Activated CD4-positive, alpha-beta memory T cell treated with anti-CD3 and anti-CD28 coated beads, Interleukin-2, amount 10 ng/mL, durations not matched to agents 7 days and 5 days (primary cell): ENCODE measurements around the gene NACC2. TPM values are rescaled to one million over a fixed set of nuclear protein-coding genes. Genes with fewer than 3 reads are reported as not detected.
"Not testable (repeated sequence)": the region's sequence is repeated elsewhere in the genome, so short reads cannot be mapped to it uniquely, and the experiment has no call there.

Experiments
- CTCF ChIA-PET: fragments of 350-600 bp; sonication (Branson Sonifier 250); formaldehyde crosslinking; loops from one replicate; lab custom pipeline; 2021; ENCODE audit warnings: antibody characterized with exemption, inconsistent platforms; lab: Charles Lee
- POLR2A ChIA-PET: fragments of 350-600 bp; sonication (Branson Sonifier 250); formaldehyde crosslinking; loops from one replicate; lab custom pipeline; 2021; ENCODE audit warnings: antibody characterized with exemption; lab: Charles Lee
- DNase-seq: peaks from one replicate; pipeline ENCODE4 v3.0.0-alpha.2; 2020
- H3K27ac Mint-ChIP-seq: one replicate; pipeline ENCODE4 v1.8.0; 2021; ENCODE audit warnings: mild to moderate bottlenecking, mixed read lengths
- H3K27me3 Mint-ChIP-seq: one replicate; pipeline ENCODE4 v1.8.0; 2021; ENCODE audit warnings: mixed read lengths
- H3K36me3 Mint-ChIP-seq: one replicate; pipeline ENCODE4 v1.8.0; 2021; ENCODE audit warnings: low read depth, mixed read lengths
- H3K4me1 Mint-ChIP-seq: one replicate; pipeline ENCODE4 v1.8.0; 2021; ENCODE audit warnings: mixed read lengths
- H3K4me3 Mint-ChIP-seq: one replicate; pipeline ENCODE4 v1.8.0; 2021; ENCODE audit warnings: mild to moderate bottlenecking, mixed read lengths
- H3K9me3 Mint-ChIP-seq: one replicate; pipeline ENCODE4 v1.8.0; 2021; ENCODE audit warnings: mixed read lengths
- total RNA-seq, 2 experiments: library from RNA; stranded (reverse); gene quantifications; one replicate each; pipeline ENCODE4 v1.2.3, GENCODE V29; 2021

NACC2 gene
- total RNA-seq, 2 experiments from 2014 or later: 8.1 to 8.7 TPM

- Mint-ChIP-seq H3K27me3 (peaks cover 1% of the 10 kb centered on the region), H3K4me3 (no peak overlapping the region), H3K9me3 (no peaks in the 10 kb centered on the region), H3K36me3 (no peaks in the 10 kb centered on the region), H3K4me1 (peaks cover 5% of the 10 kb centered on the region), H3K27ac (no peak overlapping the region)
- POLR2A ChIA-PET: no interaction called here
- no peak for DNase-seq
- CTCF ChIA-PET: interaction anchor here (1.0 kb wide), 1 partner anchor 110 kb away, joined by 3 read pairs; no protein-coding TSS in a partner anchor
Measured at GRCh38 chr9:135974220-135974573, 120.9 kb downstream of the NACC2 start.

- Mint-ChIP-seq H3K4me1 (no peaks in the 10 kb centered on the region), H3K27me3 (peaks cover 3% of the 10 kb centered on the region), H3K36me3 (no peaks in the 10 kb centered on the region), H3K27ac (no peak overlapping the region), H3K4me3 (no peak overlapping the region), H3K9me3 (no peaks in the 10 kb centered on the region)
- POLR2A ChIA-PET: no interaction called here
- DNase-seq: no peak
- CTCF ChIA-PET: interaction anchor here (0.7 to 1.3 kb wide), 3 partner anchors 12 to 142 kb away, joined by 3 to 4 read pairs (median 3); partner anchors contain the start of gene UBAC1
Measured at GRCh38 chr9:135973277-135974219, 121.5 kb downstream of the NACC2 start.

GRCh38 chr9:135971892-135972291 is 123.2 kb downstream of the NACC2 start:
- CTCF ChIA-PET: interaction anchor here (0.6 kb wide), 1 partner anchor 97 kb away, joined by 4 read pairs; no protein-coding TSS in a partner anchor
- H3K4me3 Mint-ChIP-seq: no peak overlapping the region

GRCh38 chr9:135971111-135971766 is 123.8 kb downstream of the NACC2 start:
- Mint-ChIP-seq H3K4me1 (peaks cover 6% of the 10 kb centered on the region), H3K9me3 (no peaks in the 10 kb centered on the region), H3K27me3 (peaks cover 3% of the 10 kb centered on the region), H3K4me3 (no peak overlapping the region), H3K27ac (no peak overlapping the region), H3K36me3 (no peaks in the 10 kb centered on the region)
- DNase-seq: no peak
- POLR2A ChIA-PET: no interaction called here
- CTCF ChIA-PET: interaction anchor here (1.8 kb wide), 1 partner anchor 151 kb away, joined by 4 read pairs; no protein-coding TSS in a partner anchor

More at GRCh38 chr9:135971892-135972291, 123.2 kb downstream of the NACC2 start:
- DNase-seq: peak; percentile 53
- Mint-ChIP-seq H3K27ac (no peak overlapping the region), H3K9me3 (no peaks in the 10 kb centered on the region), H3K4me1 (peaks cover 6% of the 10 kb centered on the region), H3K36me3 (no peaks in the 10 kb centered on the region), H3K27me3 (peaks cover 3% of the 10 kb centered on the region)
- POLR2A ChIA-PET: no interaction called here

GRCh38 chr9:135970128-135970815 is 124.8 kb downstream of the NACC2 start:
- peaks cover 3% of the 10 kb centered on the region for H3K27me3 Mint-ChIP-seq
- no peak overlapping the region for H3K27ac Mint-ChIP-seq
- no peak overlapping the region for H3K4me3 Mint-ChIP-seq
- ChIA-PET CTCF (interaction anchor here (1.1 to 1.8 kb wide), 4 partner anchors 9 to 152 kb away, joined by 3 to 5 read pairs (median 4); partner anchors contain the start of gene UBAC1), POLR2A (no interaction called here)
- no peak for DNase-seq
- H3K36me3 Mint-ChIP-seq: no peaks in the 10 kb centered on the region
- peaks cover 6% of the 10 kb centered on the region for H3K4me1 Mint-ChIP-seq
- no peaks in the 10 kb centered on the region for H3K9me3 Mint-ChIP-seq

- Mint-ChIP-seq H3K9me3 (no peaks in the 10 kb centered on the region), H3K4me3 (no peak overlapping the region), H3K27me3 (peaks cover 3% of the 10 kb centered on the region), H3K36me3 (no peaks in the 10 kb centered on the region), H3K4me1 (peaks cover 6% of the 10 kb centered on the region), H3K27ac (no peak overlapping the region)
- POLR2A ChIA-PET: no interaction called here
- CTCF ChIA-PET: interaction anchor here (1.1 to 3.5 kb wide), 4 partner anchors 8 to 153 kb away, joined by 3 to 33 read pairs (median 4); partner anchors contain the start of gene UBAC1
- DNase-seq: no peak
Measured at GRCh38 chr9:135969064-135969683, 125.9 kb downstream of the NACC2 start.

- Mint-ChIP-seq H3K27me3 (peaks cover 4% of the 10 kb centered on the region), H3K36me3 (no peaks in the 10 kb centered on the region)
- POLR2A ChIA-PET: no interaction called here
Measured at GRCh38 chr9:135968601-135969000, 126.5 kb downstream of the NACC2 start.

GRCh38 chr9:135968083-135968476 is 127.0 kb downstream of the NACC2 start:
- Mint-ChIP-seq H3K36me3 (no peaks in the 10 kb centered on the region), H3K4me3 (no peak overlapping the region), H3K4me1 (peaks cover 6% of the 10 kb centered on the region), H3K9me3 (no peaks in the 10 kb centered on the region), H3K27ac (no peak overlapping the region), H3K27me3 (peaks cover 5% of the 10 kb centered on the region)
- no peak for DNase-seq
- CTCF ChIA-PET: interaction anchor here (0.8 to 3.5 kb wide), 8 partner anchors 11 to 174 kb away, joined by 3 to 33 read pairs (median 5); no protein-coding TSS in a partner anchor
- POLR2A ChIA-PET: interaction anchor here (1.2 kb wide), 1 partner anchor 155 kb away, joined by 5 read pairs; no protein-coding TSS in a partner anchor

More at GRCh38 chr9:135968601-135969000, 126.5 kb downstream of the NACC2 start:
- peaks cover 6% of the 10 kb centered on the region for H3K4me1 Mint-ChIP-seq
- H3K4me3 Mint-ChIP-seq: no peak overlapping the region
- DNase-seq: no peak
- CTCF ChIA-PET: interaction anchor here (0.8 to 3.5 kb wide), 5 partner anchors 10 to 173 kb away, joined by 3 to 33 read pairs (median 5); no protein-coding TSS in a partner anchor
- H3K9me3 Mint-ChIP-seq: no peaks in the 10 kb centered on the region
- H3K27ac Mint-ChIP-seq: no peak overlapping the region

- Mint-ChIP-seq H3K27me3 (peaks cover 12% of the 10 kb centered on the region), H3K4me1 (peaks cover 13% of the 10 kb centered on the region)
- not testable (repeated sequence) for H3K36me3 Mint-ChIP-seq, H3K4me3 Mint-ChIP-seq, H3K9me3 Mint-ChIP-seq, H3K27ac Mint-ChIP-seq, DNase-seq
- ChIA-PET POLR2A (interaction anchor here (0.9 to 1.2 kb wide), 2 partner anchors 151 to 156 kb away, joined by 3 to 5 read pairs; no protein-coding TSS in a partner anchor), CTCF (interaction anchor here (1.1 to 3.5 kb wide), 9 partner anchors 12 to 155 kb away, joined by 3 to 33 read pairs (median 5); no protein-coding TSS in a partner anchor)
Measured at GRCh38 chr9:135966916-135967260, 128.2 kb downstream of the NACC2 start.

GRCh38 chr9:135965124-135965756 is 129.8 kb downstream of the NACC2 start:
- Mint-ChIP-seq H3K4me3 (no peak overlapping the region), H3K9me3 (no peaks in the 10 kb centered on the region), H3K36me3 (no peaks in the 10 kb centered on the region), H3K27ac (no peak overlapping the region), H3K4me1 (peaks cover 21% of the 10 kb centered on the region), H3K27me3 (peaks cover 12% of the 10 kb centered on the region)
- ChIA-PET CTCF (no interaction called here), POLR2A (no interaction called here)
- no peak for DNase-seq

- Mint-ChIP-seq H3K9me3 (no peaks in the 10 kb centered on the region), H3K27me3 (peaks cover 10% of the 10 kb centered on the region), H3K4me1 (peaks cover 29% of the 10 kb centered on the region), H3K4me3 (no peak overlapping the region), H3K36me3 (no peaks in the 10 kb centered on the region), H3K27ac (no peak overlapping the region)
- ChIA-PET CTCF (no interaction called here), POLR2A (no interaction called here)
- DNase-seq: no peak
Measured at GRCh38 chr9:135963938-135964337, 131.2 kb downstream of the NACC2 start.
